GM18909 (cell line): ENCODE measurements around the gene VSTM2L.
A peak's percentile ranks its signal among the peaks of the same experiment; 100 is the strongest.
"Not testable (repeated sequence)": the region's sequence is repeated elsewhere in the genome, so short reads cannot be mapped to it uniquely, and the experiment has no call there.

Source experiments
- ATAC-seq: cut with Tn5 transposase; IDR thresholded peaks from one replicate; pipeline ENCODE4 v1.9.1; 2021; ENCODE audit warnings: mild to moderate bottlenecking; ENCODE audit not compliant: unreplicated experiment, poor library complexity

The VSTM2L gene

GRCh38 chr20:37902504-37903313 lies at the start of gene VSTM2L:
Gene VSTM2L (plus strand): TSS chr20:37903127. CDS start chr20:37903351, 224 bp downstream.
- ATAC-seq, result no peak

- peak; percentile 83 for ATAC-seq
These were observed 49.0 kb upstream of the VSTM2L start for GRCh38 chr20:37853823-37854375.

- ATAC-seq, result not testable (repeated sequence)
These were observed 46.9 kb upstream of the VSTM2L start for GRCh38 chr20:37856034-37856433.

- no peak for ATAC-seq
These were observed 45.8 kb upstream of the VSTM2L start for GRCh38 chr20:37856932-37857660.

- ATAC-seq, result no peak
These were observed 43.3 kb upstream of the VSTM2L start for GRCh38 chr20:37859406-37860171.

GRCh38 chr20:37863289-37863688 lies 39.6 kb upstream of the VSTM2L start:
- ATAC-seq, result no peak

- no peak for ATAC-seq
These were observed 38.6 kb upstream of the VSTM2L start for GRCh38 chr20:37864298-37864697.

- no peak for ATAC-seq
These were observed 36.9 kb upstream of the VSTM2L start for GRCh38 chr20:37866051-37866450.

GRCh38 chr20:37867289-37868195 lies 35.4 kb upstream of the VSTM2L start:
- no peak for ATAC-seq

GRCh38 chr20:37868851-37869333 lies 34.0 kb upstream of the VSTM2L start:
- no peak for ATAC-seq

- ATAC-seq, result no peak
These were observed 33.5 kb upstream of the VSTM2L start for GRCh38 chr20:37869334-37869861.

GRCh38 chr20:37870294-37870693 lies 32.6 kb upstream of the VSTM2L start:
- ATAC-seq, result no peak

- ATAC-seq, result no peak
These were observed 31.2 kb upstream of the VSTM2L start for GRCh38 chr20:37871751-37872150.

GRCh38 chr20:37872161-37872560 lies 30.8 kb upstream of the VSTM2L start:
- ATAC-seq, result no peak

- ATAC-seq, result no peak
These were observed 29.0 kb upstream of the VSTM2L start for GRCh38 chr20:37873884-37874283.

- no peak for ATAC-seq
These were observed 27.3 kb upstream of the VSTM2L start for GRCh38 chr20:37875460-37876175.

- no peak for ATAC-seq
These were observed 26.1 kb upstream of the VSTM2L start for GRCh38 chr20:37876863-37877262.
